ENCODE data around the gene OBSL1. TPM values are rescaled to one million over a fixed set of nuclear protein-coding genes. Genes with fewer than 3 reads are reported as not detected.
A peak's percentile ranks its signal among the peaks of the same experiment; 100 is the strongest.

Gene OBSL1
- total RNA-seq, 4 donors from 2014 or later, result 85.0 to 135 (median 98.3) TPM

- Histone ChIP-seq H3K4me3 (peak overlapping the region; percentile 33 to 90 (median 74)), H3K4me1 (peaks cover 0 to 44% (median 20%) of the 10 kb centered on the region in 4 donors), H3K27me3 (no peaks in the 10 kb centered on the region), H3K36me3 (peaks cover 0 to 29% (median 0%) of the 10 kb centered on the region in 3 donors), H3K27ac (peak overlapping the region in 3 of 4 donors; percentile 75 to 97 (median 91)), H3K9me3 (no peaks in the 10 kb centered on the region)
- TF ChIP-seq EP300 (IDR thresholded peaks at IDR 0.05) (no peak), POLR2A (IDR thresholded peaks at IDR 0.05) (no peak)
- TF ChIP-seq, protein P1, sequence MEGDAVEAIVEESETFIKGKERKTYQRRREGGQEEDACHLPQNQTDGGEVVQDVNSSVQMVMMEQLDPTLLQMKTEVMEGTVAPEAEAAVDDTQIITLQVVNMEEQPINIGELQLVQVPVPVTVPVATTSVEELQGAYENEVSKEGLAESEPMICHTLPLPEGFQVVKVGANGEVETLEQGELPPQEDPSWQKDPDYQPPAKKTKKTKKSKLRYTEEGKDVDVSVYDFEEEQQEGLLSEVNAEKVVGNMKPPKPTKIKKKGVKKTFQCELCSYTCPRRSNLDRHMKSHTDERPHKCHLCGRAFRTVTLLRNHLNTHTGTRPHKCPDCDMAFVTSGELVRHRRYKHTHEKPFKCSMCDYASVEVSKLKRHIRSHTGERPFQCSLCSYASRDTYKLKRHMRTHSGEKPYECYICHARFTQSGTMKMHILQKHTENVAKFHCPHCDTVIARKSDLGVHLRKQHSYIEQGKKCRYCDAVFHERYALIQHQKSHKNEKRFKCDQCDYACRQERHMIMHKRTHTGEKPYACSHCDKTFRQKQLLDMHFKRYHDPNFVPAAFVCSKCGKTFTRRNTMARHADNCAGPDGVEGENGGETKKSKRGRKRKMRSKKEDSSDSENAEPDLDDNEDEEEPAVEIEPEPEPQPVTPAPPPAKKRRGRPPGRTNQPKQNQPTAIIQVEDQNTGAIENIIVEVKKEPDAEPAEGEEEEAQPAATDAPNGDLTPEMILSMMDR (IDR thresholded peaks at IDR 0.05), result no peak
- WGBS, 2 donors, result 37% methylated on average over 9 of the region's 9 CpGs
- DNase-seq (ENCODE audit: low spot score in 2 of 2), result no peak
Measured at GRCh38 chr2:219544567-219544966, 26.8 kb downstream of the OBSL1 start.

DNA sequence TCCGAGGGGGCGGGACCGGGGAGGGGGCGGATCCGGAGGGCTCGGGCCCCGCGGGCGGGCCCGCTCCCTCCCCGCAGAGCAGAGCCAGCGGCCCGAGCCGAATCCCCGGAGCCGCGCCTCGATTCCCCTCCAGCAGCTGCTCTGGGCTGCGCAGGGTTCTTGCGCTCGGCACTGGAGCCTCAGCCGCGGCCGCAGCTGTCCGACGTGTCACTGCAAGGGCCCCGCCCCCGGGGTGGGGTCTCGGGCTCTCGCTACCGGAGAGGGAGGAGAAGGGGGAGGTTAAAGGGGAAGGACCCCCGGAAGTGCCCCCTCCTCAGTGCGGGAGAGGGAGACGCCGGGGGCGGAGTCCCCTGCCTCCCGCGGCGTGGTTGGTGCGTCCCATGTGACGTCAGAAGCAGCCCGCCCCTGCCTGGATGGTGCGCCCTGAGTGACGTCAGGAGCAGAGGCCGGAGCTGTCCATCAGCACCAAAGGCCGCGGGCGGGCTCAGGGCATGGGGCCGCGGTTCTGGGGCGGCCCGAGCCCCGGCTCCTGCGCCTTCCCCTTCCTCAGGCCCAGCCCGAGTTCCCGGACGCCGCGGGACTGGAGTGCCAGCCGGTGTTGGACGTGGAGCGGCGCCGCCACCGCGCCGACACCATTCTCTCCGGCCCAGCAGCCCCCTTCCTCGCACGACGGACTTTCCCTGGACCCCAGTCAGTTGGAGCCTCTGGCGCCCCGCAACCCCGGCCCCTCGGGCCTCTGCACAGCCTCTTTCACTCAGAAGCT lies 27.6 kb downstream of the OBSL1 start, which contains the start of the genes CHPF and TMEM198:
Gene CHPF (minus strand): TSS at position 214 of the 763 bp plus-strand sequence. CDS start 271 bp downstream, outside the sequence.
Gene TMEM198 (plus strand): TSS at position 433 of the 763 bp plus-strand sequence. CDS start 700 bp downstream, outside the sequence.
- Histone ChIP-seq H3K27me3 (no peaks in the 10 kb centered on the region), H3K9me3 (no peaks in the 10 kb centered on the region), H3K4me3 (peak within 1 kb of the TSS; percentile 37 to 90 (median 74)), H3K4me1 (peaks cover 0 to 52% (median 27%) of the 10 kb centered on the region in 4 donors), H3K36me3 (peaks cover 0 to 29% (median 0%) of the 10 kb centered on the region in 3 donors), H3K27ac (peak within 1 kb of the TSS; percentile 75 to 97 (median 88))
- DNase-seq (ENCODE audit: low spot score in 2 of 2), result peak; percentile 96 to 97
- TF ChIP-seq, protein P1 (IDR thresholded peaks at IDR 0.05), result peak in 1 of 5 experiments; percentile 28
- TF ChIP-seq POLR2A (IDR thresholded peaks at IDR 0.05), result peak in 1 of 2 donors; percentile 83
- TF ChIP-seq EP300 (IDR thresholded peaks at IDR 0.05), result peak; percentile 92 to 97
- 0 to 1% methylated on average over 26 to 65 of the region's 75 CpGs for WGBS, 2 donors

DNA sequence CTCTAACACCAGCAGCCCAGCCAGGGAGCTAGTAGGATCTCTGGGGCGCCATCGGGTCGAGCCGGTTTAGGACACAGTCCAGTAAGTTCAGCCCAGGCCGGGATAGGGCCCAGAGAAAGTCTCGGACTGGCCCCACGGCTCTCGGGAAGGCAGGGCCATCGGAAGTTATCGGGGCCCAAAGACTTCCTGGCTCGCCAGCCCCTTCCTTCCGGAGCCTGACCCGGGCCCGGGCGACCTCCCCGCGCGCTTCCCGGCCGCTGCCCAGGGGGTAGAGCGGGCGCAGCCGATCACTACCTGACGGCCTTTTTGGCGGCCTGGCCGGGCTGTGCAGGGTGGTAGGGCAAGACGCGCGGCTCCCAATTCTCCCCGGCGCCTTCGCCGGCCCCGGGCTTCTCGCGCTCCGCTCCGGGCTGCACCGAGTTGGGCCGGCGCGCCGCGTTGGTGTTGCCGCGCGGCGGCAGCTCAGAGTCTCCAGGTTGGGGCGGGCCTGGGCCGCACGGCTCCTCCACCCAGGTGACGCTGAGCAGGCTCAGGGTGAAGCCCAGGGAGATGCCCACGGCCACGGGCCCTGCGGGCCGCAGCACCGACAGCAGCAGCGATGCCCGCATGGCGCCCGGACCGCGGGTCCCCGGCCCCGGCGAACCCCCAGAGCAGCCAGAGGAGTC lies 28.3 kb downstream of the OBSL1 start:
- Histone ChIP-seq H3K27me3 (no peaks in the 10 kb centered on the region), H3K27ac (peak overlapping the region; percentile 75 to 97 (median 88)), H3K36me3 (peaks cover 0 to 29% (median 0%) of the 10 kb centered on the region in 3 donors), H3K4me1 (peaks cover 0 to 59% (median 32%) of the 10 kb centered on the region in 4 donors), H3K4me3 (peak overlapping the region; percentile 37 to 90 (median 74)), H3K9me3 (no peaks in the 10 kb centered on the region)
- TF ChIP-seq EP300 (IDR thresholded peaks at IDR 0.05), result no peak
- 0 to 2% methylated on average over 5 to 45 of the region's 66 CpGs for WGBS, 2 donors
- no peak for DNase-seq (ENCODE audit: low spot score in 2 of 2)

DNA sequence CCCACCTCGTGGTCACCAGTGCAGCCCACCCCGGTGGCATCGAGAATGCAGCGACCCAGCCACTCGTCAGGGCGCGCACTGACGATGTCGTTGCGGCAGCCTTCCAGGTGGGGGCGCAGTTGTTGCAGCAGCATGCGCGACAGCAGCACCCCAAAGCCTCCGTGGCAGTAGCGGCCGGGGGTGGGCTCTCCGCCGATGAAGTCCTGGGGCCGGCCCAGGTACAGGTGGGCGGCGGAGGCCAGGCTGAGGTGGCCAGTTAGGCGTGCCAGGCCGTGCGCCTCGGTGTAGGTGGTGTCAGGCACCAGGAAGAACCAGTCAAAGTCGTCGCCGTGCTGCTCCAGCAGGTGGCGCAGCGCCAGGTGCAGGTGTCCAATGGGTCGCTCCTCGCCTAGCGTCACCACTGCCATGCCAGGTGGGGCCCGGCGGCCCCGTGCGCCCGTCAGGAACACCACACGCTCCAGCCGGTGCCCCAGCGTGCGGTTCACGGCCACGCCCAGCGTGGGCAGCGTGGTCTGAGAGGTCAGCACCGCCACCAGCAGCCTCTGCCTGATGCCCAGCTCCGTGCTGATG lies 29.6 kb downstream of the OBSL1 start:
- peaks cover 0 to 26% (median 0%) of the 10 kb centered on the region in 3 donors for H3K36me3 ChIP-seq
- no peaks in the 10 kb centered on the region for H3K27me3 ChIP-seq
- H3K4me1 ChIP-seq, result peaks cover 0 to 73% (median 41%) of the 10 kb centered on the region in 4 donors
- TF ChIP-seq POLR2A (IDR thresholded peaks at IDR 0.05) (no peak), EP300 (IDR thresholded peaks at IDR 0.05) (peak in 1 of 2 donors; percentile 11)
- TF ChIP-seq, protein P1 (IDR thresholded peaks at IDR 0.05), result peak; percentile 82 to 98 (median 90)
- H3K27ac ChIP-seq, result peak overlapping the region; percentile 41 to 97 (median 74)
- peak overlapping the region in 3 of 4 donors; percentile 17 to 30 (median 25) for H3K4me3 ChIP-seq
- 10 to 22% methylated on average over 17 to 29 of the region's 48 CpGs for WGBS, 2 donors
- no peaks in the 10 kb centered on the region for H3K9me3 ChIP-seq
- peak; percentile 41 to 67 for DNase-seq (ENCODE audit: low spot score in 2 of 2)

- Histone ChIP-seq H3K4me1 (peaks cover 0 to 75% (median 41%) of the 10 kb centered on the region in 4 donors), H3K27ac (peak overlapping the region in 1 of 4 donors; percentile 97), H3K4me3 (no peak overlapping the region), H3K36me3 (peaks cover 0 to 26% (median 0%) of the 10 kb centered on the region in 3 donors), H3K27me3 (no peaks in the 10 kb centered on the region), H3K9me3 (no peaks in the 10 kb centered on the region)
- DNase-seq (ENCODE audit: low spot score in 2 of 2), result no peak
- TF ChIP-seq, protein P1 (IDR thresholded peaks at IDR 0.05), result no peak
- TF ChIP-seq EP300 (IDR thresholded peaks at IDR 0.05) (no peak), POLR2A (IDR thresholded peaks at IDR 0.05) (no peak)
- 85 to 87% methylated on average over 12 of the region's 12 CpGs for WGBS, 2 donors
Measured at GRCh38 chr2:219540784-219541504, 30.4 kb downstream of the OBSL1 start.

Measured in tibial nerve (tissue), 4 donors.